Measurements from ENCODE around the gene PDAP1. TPM values are rescaled to one million over a fixed set of nuclear protein-coding genes. Genes with fewer than 3 reads are reported as not detected.

The PDAP1 gene
- total RNA-seq, 1 experiment from 2014 or later: 147 TPM

- Histone ChIP-seq H3K9me3 (ENCODE audit: control insufficient read depth, insufficient read depth, low read depth, low read length) (no peaks in the 10 kb centered on the region), H3K4me1 (ENCODE audit: control insufficient read depth, insufficient read depth, low read length) (peaks cover 29% of the 10 kb centered on the region), H3K27me3 (ENCODE audit: control insufficient read depth, insufficient read depth, low read length) (no peaks in the 10 kb centered on the region), H3K27ac (ENCODE audit: low read length) (no peak overlapping the region), H3K4me3 (ENCODE audit: low read depth in 2 of 2, low read length in 2 of 2) (no peak overlapping the region), H3K36me3 (ENCODE audit: control insufficient read depth, insufficient read depth, low read length) (no peaks in the 10 kb centered on the region; the same call in 1 of the 2 replicates)
- TF ChIP-seq TCF7L2 (IDR thresholded peaks at IDR 0.05; ENCODE audit: low read depth, low read length) (no peak), REST (IDR thresholded peaks at IDR 0.05; ENCODE audit: insufficient read depth in 1 of 2, low read depth in 2 of 2, low read length in 1 of 2) (no peak), SIN3A (IDR thresholded peaks at IDR 0.05; ENCODE audit: borderline replicate concordance, insufficient read depth, low read depth, low read length) (no peak), POLR2AphosphoS5 (IDR thresholded peaks at IDR 0.05; ENCODE audit: low read depth, low read length) (no peak), CTCF (IDR thresholded peaks at IDR 0.05) (no peak)
- ChIA-PET CTCF (no interaction called here), POLR2A (no interaction called here)
- DNase-seq (ENCODE audit: low read depth, low spot score) (no peak), ATAC-seq (no peak)
- in situ Hi-C loops (cut with HindIII; ENCODE audit: low pct_unique_long_range_greater_than_20kb, low sequenced_read_pairs) (no loop called here), intact Hi-C loops (cut with micrococcal nuclease; ENCODE audit: unreplicated experiment) (no loop called here)
- no TSS peak for BruUV-seq (replicated peaks)
Measured at GRCh38 chr7:99383791-99384370, 24.5 kb downstream of the PDAP1 start.

GRCh38 chr7:99383203-99383602 is 25.2 kb downstream of the PDAP1 start:
- Histone ChIP-seq H3K9me3 (ENCODE audit: control insufficient read depth, insufficient read depth, low read depth, low read length) (no peaks in the 10 kb centered on the region), H3K4me3 (ENCODE audit: low read depth in 2 of 2, low read length in 2 of 2) (no peak overlapping the region), H3K4me1 (ENCODE audit: control insufficient read depth, insufficient read depth, low read length) (peaks cover 34% of the 10 kb centered on the region), H3K36me3 (ENCODE audit: control insufficient read depth, insufficient read depth, low read length) (no peaks in the 10 kb centered on the region; the same call in 1 of the 2 replicates), H3K27ac (ENCODE audit: low read length) (no peak overlapping the region), H3K27me3 (ENCODE audit: control insufficient read depth, insufficient read depth, low read length) (no peaks in the 10 kb centered on the region)
- TF ChIP-seq TCF7L2 (IDR thresholded peaks at IDR 0.05; ENCODE audit: low read depth, low read length) (no peak), SIN3A (IDR thresholded peaks at IDR 0.05; ENCODE audit: borderline replicate concordance, insufficient read depth, low read depth, low read length) (no peak), CTCF (IDR thresholded peaks at IDR 0.05) (no peak), REST (IDR thresholded peaks at IDR 0.05; ENCODE audit: insufficient read depth in 1 of 2, low read depth in 2 of 2, low read length in 1 of 2) (no peak), POLR2AphosphoS5 (IDR thresholded peaks at IDR 0.05; ENCODE audit: low read depth, low read length) (no peak)
- ATAC-seq (no peak), DNase-seq (ENCODE audit: low read depth, low spot score) (no peak)
- in situ Hi-C loops (cut with HindIII; ENCODE audit: low pct_unique_long_range_greater_than_20kb, low sequenced_read_pairs) (no loop called here), intact Hi-C loops (cut with micrococcal nuclease; ENCODE audit: unreplicated experiment) (no loop called here)
- ChIA-PET POLR2A (no interaction called here), CTCF (no interaction called here)
- no TSS peak for BruUV-seq (replicated peaks)
